Measurements from ENCODE around the gene PISD. TPM values are rescaled to one million over a fixed set of nuclear protein-coding genes. Genes with fewer than 3 reads are reported as not detected.
"Not testable (repeated sequence)": the region's sequence is repeated elsewhere in the genome, so short reads cannot be mapped to it uniquely, and the experiment has no call there.

The PISD gene
- total RNA-seq, 2 donors from 2014 or later = 35.1 to 91.2 TPM

DNA sequence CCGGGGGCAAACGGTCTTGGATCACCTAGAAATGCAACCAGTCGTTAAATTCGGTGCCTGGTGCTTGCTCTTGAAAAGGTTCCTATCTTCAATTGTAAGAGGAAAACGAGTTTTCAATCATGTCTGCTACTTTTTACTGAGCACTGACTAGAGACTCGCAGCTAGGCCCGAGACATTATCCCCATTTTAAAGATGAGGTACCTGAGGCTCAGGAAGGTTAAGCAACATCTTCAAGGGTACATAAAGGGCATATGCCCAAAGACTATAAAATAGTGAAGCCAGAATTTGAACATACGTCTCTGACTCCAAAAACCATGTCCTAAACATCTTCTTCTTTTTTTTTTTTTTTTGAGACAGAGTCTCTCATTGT, 638 bp upstream of the PISD start:
- DNase-seq (ENCODE audit: low spot score) = no peak
- WGBS = 69% methylated on average over 8 of the region's 8 CpGs
- Histone ChIP-seq H3K27me3 (replicated peaks; ENCODE audit: insufficient read depth) (no peaks in the 10 kb centered on the region), H3K9me3 (no peaks in the 10 kb centered on the region), H3K4me3 (peak overlapping the region; percentile 69 to 87), H3K4me1 (replicated peaks) (no peaks in the 10 kb centered on the region), H3K27ac (peak overlapping the region; percentile 70 to 75), H3K36me3 (no peaks in the 10 kb centered on the region)
- no peak for TF ChIP-seq POLR2AphosphoS5 (IDR thresholded peaks at IDR 0.05)
- TF ChIP-seq POLR2A (IDR thresholded peaks at IDR 0.05) = no peak
- TF ChIP-seq, protein P1, sequence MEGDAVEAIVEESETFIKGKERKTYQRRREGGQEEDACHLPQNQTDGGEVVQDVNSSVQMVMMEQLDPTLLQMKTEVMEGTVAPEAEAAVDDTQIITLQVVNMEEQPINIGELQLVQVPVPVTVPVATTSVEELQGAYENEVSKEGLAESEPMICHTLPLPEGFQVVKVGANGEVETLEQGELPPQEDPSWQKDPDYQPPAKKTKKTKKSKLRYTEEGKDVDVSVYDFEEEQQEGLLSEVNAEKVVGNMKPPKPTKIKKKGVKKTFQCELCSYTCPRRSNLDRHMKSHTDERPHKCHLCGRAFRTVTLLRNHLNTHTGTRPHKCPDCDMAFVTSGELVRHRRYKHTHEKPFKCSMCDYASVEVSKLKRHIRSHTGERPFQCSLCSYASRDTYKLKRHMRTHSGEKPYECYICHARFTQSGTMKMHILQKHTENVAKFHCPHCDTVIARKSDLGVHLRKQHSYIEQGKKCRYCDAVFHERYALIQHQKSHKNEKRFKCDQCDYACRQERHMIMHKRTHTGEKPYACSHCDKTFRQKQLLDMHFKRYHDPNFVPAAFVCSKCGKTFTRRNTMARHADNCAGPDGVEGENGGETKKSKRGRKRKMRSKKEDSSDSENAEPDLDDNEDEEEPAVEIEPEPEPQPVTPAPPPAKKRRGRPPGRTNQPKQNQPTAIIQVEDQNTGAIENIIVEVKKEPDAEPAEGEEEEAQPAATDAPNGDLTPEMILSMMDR (IDR thresholded peaks at IDR 0.05) = no peak
- intact Hi-C loops (cut with DNase I) = loop anchor here (5.0 to 10.0 kb wide), 2 partner anchors 90 to 282 kb away; partner anchors contain the start of genes DEPDC5, PRR14L and YWHAH

DNA sequence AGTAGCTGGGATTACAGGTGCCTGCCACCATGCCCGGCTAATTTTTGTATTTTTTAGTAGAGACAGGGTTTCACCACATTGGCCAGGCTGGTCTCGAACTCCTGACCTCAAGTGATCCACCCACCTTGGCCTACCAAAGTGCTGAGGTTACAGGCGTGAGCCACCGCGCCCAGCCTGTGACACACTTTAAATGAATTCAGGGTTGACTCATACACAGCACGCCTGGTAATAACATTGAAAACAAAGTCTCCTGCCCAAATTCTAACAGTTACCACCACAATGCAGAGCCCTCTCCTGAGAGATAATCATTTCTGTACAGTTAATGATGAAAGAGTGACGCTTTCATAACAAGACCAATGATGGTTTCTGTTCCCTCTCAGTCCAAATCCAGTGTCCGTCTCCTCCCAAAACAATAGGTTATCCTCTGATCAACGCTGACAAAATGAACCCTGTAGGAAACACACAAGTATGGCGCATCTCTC, 1.1 kb downstream of the PISD start:
- H3K4me3 ChIP-seq = peak overlapping the region; percentile 69 to 87
- 57% methylated on average over 10 of the region's 10 CpGs for WGBS
- intact Hi-C loops (cut with DNase I) = loop anchor here (5.0 to 10.0 kb wide), 2 partner anchors 91 to 284 kb away; partner anchors contain the start of genes DEPDC5, PRR14L and YWHAH

DNA sequence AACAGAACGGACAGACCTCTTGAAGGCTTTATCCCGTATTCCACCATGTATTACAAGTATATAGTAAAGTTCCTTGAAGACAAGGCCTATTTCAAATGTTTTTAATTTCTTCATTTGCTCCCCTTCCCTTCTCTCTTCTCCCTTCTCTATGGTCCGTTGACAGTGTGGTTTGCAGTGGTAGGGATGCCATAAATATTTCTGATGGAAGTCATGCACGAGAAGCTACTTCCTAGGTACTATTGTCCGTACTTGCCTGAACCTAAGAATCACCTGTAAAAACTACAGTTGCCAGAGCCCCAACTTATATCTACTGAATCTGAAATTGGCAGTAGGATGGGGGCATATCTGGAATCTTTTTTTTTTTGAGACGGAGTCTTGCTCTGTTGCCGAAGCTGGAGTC, 2.8 kb downstream of the PISD start:
- H3K4me1 ChIP-seq (replicated peaks) = no peaks in the 10 kb centered on the region
- intact Hi-C loops (cut with DNase I) = no loop called here
- 66% methylated on average over 7 of the region's 7 CpGs for WGBS
- no peaks in the 10 kb centered on the region for H3K27me3 ChIP-seq (replicated peaks; ENCODE audit: insufficient read depth)
- H3K27ac ChIP-seq = no peak overlapping the region
- no peaks in the 10 kb centered on the region for H3K36me3 ChIP-seq
- no peak overlapping the region for H3K4me3 ChIP-seq
- no peak for DNase-seq (ENCODE audit: low spot score)
- TF ChIP-seq, protein P1 (IDR thresholded peaks at IDR 0.05) = no peak
- TF ChIP-seq POLR2AphosphoS5 (IDR thresholded peaks at IDR 0.05) = no peak
- no peak for TF ChIP-seq POLR2A (IDR thresholded peaks at IDR 0.05)
- no peaks in the 10 kb centered on the region for H3K9me3 ChIP-seq

More for the DNA sequence above, 1.1 kb downstream of the PISD start:
- not testable (repeated sequence) for DNase-seq (ENCODE audit: low spot score); H3K27ac ChIP-seq; H3K27me3 ChIP-seq (replicated peaks; ENCODE audit: insufficient read depth); H3K4me1 ChIP-seq (replicated peaks); H3K9me3 ChIP-seq; H3K36me3 ChIP-seq

DNA sequence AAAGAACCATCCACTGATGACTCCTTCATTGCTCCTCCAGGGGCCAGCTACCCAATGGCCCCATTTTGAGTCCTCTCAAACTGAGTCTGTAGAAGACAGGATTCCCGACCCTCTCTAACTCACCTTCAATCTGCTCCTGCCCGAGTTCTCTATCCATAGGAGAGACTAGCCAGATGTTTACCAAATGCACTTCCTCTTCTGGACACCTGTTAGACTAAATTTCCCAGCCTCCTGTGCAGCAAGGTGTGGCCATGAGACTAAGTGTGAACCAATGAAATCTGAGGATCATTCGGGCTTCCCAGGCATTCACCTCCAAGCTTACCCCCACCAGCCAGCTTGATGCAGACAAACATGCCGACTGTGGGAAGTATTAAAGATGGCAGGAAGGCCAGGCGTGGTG, 7.6 kb downstream of the PISD start:
- Histone ChIP-seq H3K4me1 (replicated peaks) (no peaks in the 10 kb centered on the region), H3K27me3 (replicated peaks; ENCODE audit: insufficient read depth) (no peaks in the 10 kb centered on the region), H3K4me3 (no peak overlapping the region), H3K27ac (no peak overlapping the region), H3K36me3 (no peaks in the 10 kb centered on the region), H3K9me3 (no peaks in the 10 kb centered on the region)
- 97% methylated on average over 5 of the region's 5 CpGs for WGBS
- intact Hi-C loops (cut with DNase I) = no loop called here
- TF ChIP-seq POLR2A (IDR thresholded peaks at IDR 0.05) (no peak), POLR2AphosphoS5 (IDR thresholded peaks at IDR 0.05) (no peak)
- TF ChIP-seq, protein P1 (IDR thresholded peaks at IDR 0.05) = no peak
- no peak for DNase-seq (ENCODE audit: low spot score)

DNA sequence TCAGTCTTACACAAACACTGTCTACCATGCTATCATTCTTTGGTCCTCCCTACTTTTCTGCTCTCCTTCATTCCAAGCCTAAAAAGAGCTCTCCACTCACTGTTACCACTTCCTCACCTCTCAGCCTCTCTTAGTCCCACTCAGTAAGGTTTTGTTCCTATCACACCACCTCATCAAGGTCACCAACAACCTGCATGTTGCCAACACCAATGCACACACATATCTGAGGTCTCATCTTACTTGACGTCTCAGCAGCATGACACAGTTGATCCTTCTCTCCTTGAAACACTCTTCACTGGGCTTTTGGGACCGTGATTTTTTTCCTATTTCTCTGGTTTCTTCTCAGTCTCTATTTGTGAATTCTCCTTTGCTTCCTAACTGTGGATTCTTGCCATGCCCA, 8.1 kb downstream of the PISD start:
- DNase-seq (ENCODE audit: low spot score) = no peak
- no peaks in the 10 kb centered on the region for H3K4me1 ChIP-seq (replicated peaks)
- WGBS = 83% methylated on average over 2 of the region's 2 CpGs
- H3K27ac ChIP-seq = no peak overlapping the region
- no peaks in the 10 kb centered on the region for H3K27me3 ChIP-seq (replicated peaks; ENCODE audit: insufficient read depth)
- H3K4me3 ChIP-seq = no peak overlapping the region
- H3K9me3 ChIP-seq = no peaks in the 10 kb centered on the region
- intact Hi-C loops (cut with DNase I) = no loop called here
- no peak for TF ChIP-seq POLR2AphosphoS5 (IDR thresholded peaks at IDR 0.05)
- no peak for TF ChIP-seq POLR2A (IDR thresholded peaks at IDR 0.05)
- TF ChIP-seq, protein P1 (IDR thresholded peaks at IDR 0.05) = no peak
- no peaks in the 10 kb centered on the region for H3K36me3 ChIP-seq
